NAMALWA (cell line): ENCODE data around the gene CH25H.

Source experiments
- DNase-seq: peaks from one replicate; pipeline ENCODE4 v3.0.0-alpha.2; 2015; ENCODE audit warnings: low spot score

Gene CH25H

DNA sequence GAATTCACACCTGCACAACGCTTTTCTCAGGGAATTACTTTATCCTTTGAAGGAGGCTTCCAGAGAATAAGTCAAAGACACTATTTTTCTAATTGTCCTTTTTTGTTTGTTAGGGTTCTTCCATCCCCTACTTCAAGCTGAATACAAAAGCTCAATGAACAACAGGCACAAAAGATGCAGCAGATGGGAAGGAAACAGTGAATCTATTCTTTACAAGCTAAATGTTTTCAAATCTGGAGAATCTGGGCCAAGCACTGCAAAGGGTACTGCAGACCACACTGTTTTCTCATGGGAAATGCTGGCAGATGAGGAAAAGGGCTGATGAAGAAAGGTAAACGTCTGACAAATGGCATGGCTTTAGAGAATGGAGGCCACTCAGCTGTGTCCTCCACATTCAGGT lies 25.9 kb upstream of the CH25H start:
- no peak for DNase-seq

DNA sequence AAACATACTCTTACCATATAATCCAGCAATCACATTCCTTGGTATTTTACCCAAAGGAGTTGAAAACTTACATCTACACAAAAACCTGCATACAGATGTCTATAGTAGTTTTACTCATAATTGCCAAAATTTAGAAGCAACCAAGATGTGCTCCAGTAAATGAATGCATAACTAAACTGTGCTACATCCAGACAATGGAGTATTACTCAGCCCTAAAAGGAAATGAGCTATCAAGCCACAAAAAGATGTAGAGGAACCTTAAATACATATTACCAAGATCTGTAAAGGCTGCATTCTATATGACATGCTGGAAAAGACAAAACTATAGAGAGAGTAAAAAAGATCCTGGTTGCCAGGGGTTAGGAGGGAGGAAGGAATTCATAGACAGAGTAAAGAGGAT lies 21.8 kb upstream of the CH25H start:
- DNase-seq, result no peak

DNA sequence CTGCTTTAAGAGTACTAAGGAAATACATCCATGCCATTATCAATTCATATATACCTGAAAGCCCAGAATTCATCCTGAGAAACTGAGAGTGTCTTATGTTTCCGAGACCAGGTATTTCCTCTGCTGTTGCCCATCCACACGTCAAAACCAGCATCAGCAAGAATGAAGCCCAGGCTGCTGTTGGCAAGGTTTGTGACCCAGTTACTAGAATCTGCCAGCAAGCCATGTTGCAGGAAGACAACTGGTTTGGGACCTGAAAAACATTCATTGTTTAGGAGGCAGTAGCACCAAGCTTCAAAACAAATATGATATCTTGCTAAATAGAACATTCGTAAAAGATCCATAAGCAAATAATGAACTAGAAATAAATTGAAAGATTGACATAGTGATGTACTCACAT lies 21.0 kb upstream of the CH25H start:
- no peak for DNase-seq

DNA sequence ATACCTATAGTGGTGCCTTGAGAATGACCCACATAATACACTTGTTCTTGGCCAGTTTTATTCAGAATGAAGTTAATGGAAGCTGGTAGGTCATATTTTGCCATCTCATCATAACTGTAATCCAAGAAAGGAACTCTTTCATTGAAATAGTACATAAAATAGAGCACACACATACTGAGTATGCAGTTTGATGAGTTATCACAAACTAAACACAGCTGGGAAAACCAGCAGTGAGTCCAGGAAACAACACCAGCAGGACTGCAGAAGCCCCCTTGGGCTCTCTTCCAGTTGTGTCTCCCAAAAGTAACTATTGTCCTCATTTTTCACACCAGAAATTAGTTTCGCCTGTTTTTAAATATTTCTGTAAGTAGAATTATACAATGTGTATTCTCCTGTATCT lies 19.8 kb upstream of the CH25H start:
- DNase-seq, result no peak

DNA sequence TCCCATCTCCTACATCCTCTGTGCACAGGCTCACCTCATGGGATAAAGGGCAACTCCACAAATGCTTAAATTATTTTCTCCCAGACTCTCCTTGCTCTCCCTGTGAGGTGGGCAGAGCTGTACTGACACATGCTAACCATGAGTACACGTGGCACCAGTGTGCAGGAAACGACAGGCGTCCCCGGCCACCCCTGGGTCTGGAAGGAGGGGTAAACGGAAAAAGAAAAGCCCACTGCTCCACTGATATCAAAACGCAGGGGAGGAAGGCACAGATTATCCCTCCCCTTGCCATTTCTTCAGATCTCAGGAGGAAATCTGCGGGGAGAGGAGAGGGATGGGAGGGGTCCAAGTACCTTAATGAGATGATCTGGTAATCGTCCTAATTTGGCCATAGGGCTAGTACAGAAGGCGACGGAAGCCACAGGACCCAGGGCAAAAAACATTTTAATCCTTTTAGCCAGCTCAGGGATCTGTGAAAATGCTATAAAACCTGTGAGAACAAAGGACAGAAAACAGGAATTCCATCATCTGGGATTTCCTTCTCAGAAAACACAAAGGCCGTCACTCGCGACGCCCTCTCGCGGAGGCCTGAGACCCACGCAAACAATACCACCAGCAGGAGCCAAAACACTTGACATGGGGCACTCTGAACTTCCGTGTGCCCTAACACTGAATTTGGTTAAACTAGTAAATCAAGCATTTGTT lies 17.8 kb upstream of the CH25H start:
- no peak for DNase-seq

DNA sequence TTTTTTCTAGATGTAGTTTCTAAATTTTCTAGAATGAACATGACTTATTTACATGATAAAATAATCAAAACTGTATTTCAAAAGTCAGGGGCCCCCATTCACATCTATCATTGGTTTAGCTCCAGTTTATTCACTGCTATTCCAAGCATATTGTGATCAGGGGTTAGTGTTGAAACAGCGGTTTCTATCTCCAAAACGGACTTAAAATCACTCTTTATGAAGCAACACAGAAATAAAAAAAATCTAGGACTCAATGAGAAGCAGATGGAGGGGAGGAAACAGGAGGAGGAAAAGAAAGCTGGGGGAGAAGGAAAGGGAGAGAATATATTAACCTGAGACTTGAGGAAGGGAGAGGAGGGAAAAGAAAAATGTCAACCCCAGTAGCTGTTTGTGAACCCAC lies 14.8 kb upstream of the CH25H start:
- no peak for DNase-seq

DNA sequence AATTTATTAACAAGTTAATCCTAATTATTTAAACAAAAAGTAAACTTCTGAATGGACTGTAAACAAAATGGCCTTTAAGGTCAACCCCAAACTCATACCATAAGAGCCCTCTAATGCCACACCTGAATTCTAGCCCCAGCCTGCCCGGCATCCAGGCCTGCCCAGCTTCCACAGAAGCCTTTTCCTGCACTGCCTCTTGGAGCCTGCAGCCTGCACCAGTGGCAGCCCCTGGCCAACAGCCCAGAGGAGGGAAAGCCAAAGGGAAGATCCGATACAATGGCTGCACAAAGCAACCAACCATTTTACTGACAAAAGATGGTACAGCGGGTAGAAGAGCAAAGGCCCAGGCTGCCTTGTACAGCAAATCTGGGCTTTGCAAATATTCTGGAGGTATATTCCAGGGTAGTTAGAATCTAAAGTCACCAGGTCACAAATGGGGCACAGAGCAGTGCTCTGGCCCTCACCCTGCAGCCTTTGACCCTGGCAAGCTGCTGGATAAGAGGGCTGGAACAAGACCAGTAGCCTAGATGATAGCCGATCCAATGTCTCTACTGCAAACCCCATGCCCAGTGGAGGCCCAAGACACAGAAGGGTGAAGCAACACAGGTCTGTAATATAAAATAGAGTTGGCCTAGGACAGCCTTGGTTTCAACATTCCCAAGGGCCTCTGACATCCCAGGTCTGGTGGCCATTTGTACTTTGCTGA lies 12.5 kb upstream of the CH25H start:
- no peak for DNase-seq

DNA sequence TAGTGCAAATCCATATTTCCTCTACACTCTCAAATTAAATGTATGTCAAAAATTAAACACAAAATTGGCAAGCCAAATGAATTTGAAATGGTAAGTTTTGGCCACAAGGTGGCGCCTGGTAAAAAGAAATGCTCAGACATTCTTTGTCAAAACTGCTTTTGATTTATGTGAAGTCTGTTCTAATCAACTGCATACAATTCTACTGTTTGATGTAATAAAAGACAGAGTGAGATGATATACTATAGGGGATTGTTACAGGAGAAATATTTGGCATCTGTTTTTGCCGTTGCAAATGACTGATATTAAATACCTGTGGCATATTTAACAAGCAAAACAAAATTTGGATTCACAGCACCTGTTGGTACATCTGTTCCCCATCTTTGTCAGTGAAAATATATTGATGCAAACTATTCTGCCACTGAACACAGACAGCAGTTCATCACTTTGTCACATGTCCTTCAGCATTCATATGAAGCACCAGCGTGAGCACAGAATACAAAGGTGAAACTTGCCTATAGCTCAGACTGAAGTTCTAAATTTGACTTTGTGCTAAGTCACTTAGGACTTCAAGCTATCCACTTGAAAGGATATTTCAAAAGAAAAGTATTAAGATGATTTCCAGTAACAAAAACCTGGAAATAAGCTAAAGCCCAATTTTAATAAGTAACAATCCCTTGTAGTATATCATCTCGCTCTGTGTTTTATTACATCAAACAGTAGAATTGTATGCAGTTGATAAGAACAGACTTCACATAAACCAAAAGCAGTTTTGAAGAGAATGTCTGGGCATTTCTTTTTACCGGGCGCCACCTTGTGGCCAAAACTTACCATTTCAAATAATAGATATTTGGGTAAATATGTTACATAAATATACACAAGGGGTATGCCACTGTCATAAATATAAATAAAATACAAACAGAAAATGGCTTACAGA lies 10.2 kb upstream of the CH25H start:
- peak; percentile 87 for DNase-seq

DNA sequence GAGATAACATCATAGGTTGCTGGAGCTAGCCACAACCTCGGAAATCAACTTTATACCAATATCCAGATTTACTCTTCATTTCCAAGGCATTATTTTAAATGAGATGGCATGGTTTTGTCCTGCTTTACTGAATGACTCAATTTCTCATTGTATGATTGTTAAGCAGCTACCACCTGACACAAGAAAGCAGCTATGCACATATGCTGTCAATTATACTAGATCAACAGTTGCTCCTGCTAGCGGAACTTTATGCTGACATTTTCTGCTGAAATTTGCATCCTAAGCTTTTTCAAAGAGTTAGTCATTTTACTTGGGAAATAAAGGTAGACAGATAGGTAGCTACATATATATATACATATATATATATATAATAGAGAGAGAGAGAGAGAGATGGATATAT lies 8.9 kb upstream of the CH25H start:
- no peak for DNase-seq

DNA sequence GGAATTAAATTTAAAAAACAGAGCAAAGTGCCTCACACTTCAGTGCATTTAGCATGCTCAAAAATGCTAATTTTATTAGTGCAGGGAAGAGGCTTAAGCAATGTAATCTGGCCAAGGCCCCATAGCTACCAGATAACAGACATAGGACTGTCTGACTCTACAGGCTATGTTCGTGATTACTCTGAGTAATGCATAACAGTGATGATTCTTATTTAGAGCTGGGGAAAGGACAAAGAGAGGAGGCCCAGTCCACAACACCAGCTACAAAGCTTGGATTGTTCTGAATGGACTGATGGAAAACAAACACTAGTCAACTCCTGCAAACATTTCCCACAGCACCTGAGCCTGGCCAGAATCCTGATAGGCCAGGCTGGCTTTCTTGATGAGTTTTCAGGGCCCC lies 8.4 kb upstream of the CH25H start:
- no peak for DNase-seq

DNA sequence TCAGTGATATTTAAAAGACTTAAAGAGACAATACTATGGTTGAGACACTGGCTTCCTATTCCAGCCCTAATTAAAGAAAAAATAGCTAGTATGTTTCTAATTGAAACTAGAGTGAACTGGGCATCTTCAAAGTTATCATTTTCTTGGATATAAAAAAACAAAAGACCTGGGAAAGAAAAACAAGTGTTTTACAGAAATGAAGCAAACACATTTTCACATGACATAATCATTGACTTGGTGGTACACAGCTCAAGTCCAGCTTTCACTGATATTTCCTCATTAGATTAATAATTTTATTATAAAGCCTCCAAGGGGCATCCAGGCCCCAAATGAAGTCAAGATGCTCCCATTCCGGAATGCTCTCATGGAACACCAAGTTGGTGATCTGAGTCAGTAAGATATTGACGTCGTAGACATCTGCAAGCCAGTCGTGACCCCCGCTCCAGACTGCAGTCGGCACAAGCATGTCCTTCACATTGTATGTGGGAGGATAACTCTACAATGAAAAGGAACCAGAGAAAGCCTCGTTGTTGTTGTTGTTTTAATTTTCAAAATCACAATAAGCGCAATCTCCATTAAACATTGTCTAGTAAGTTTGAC lies 7.5 kb upstream of the CH25H start:
- no peak for DNase-seq

DNA sequence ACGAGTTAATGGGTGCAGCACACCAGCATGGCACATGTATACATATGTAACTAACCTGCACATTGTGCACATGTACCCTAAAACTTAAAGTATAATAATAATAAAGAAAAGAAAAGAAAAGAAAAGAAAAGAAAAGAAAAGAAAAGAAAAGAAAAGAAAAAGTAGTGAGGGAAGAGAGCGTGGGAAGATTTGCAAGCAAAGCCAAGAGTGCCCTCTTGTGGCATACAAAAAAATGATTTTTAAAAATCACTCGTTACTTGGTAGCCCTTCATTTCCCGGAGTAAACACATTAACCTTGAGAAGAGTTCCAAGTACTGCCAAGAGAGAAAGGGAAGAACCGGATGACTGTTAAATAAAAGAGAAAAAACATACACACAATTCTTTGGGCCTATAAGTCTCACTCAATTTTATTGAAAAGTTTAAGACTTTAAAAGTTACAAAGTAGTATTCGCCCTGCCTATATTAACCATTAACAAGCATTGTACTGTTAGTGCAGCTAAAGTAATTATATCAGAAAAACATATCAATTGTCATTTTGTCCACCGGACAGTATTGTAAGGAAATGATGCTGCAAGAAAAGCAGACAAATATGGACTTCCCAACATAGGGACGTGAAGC lies 6.2 kb upstream of the CH25H start:
- DNase-seq, result peak; percentile 61

DNA sequence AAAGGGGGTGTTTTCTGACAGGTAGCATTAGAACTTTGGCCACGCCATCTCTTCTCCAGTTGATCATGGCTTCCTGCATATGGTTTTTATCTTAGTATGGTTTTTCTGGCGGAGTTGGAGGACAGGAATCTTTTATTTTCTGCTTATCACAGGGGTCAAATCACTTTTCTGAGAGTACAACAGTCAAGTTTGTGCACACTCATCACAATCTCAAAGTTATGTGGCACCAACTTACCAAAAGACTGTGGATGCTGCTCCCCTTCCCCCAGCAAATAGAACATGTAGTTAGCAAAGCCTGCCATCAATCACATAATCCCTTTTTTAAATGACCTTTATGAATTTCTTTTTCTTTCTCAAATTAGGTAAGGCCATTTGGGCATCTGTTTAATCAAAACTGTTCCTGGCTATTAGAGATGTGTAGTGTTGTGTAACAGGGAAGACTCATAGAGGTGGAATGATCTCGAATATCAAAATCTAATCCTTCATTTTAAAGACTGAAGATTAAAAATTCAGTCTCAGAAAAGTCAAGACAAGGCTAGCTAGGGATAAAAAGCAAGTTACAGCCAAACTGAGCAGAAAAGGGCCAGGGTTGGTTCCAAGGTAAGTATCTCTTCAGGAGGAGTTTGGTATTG lies 3.8 kb upstream of the CH25H start:
- DNase-seq, result no peak

DNA sequence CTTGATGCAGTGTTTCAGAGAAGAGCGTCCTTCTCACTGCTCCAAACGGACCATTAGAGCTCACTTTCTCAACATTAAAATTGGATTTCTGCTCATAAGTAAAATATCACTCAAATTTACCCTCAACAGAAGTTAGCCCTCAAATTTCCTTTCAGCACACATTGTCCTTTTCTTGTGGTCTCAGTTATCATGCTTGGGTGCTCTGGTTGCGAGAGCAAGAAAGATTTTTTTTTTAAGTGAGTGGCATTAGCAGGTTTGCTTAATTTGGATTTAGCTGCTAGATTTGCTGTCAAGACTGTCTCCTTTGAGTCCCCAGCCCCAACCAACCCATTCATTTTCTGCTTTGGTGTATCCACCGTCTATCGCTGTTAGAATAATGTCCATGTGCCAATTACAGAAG lies 2.6 kb upstream of the CH25H start:
- no peak for DNase-seq

DNA sequence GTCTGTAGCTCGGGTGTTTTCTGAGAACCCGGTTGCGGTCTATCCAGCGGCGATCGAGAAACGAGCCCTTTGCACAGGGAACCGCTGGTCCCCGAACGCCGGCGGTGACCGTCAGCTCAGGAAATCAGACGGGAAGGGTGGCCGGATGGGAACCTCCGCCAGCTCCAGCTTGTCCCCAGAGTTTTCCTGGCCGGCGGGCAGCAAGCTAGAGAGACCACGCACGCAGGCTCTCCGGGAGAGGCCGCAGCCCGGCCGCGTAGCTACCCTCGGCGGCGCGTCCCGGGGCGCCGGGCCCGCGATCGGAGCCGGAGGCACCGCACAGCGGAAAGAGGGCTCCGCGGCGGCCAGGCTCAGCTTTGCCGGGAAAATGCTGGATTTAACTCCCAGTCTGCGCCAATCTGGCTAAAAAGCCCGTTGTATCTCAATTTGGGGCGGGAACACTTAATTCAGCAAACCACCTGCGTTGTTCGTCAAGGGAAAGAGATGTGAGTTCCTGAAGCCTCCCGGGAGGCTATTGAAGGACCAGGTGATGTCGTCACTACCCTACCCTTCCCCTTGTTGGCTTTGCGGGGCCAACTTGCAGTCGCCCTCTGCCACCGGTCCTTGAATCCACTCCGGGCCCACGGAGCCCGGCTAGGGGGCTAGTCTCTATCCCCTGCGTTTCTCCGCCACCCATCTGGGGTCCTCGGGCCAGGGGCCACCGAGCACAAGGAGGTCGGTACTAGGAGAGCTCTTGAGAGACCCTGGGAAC lies 859 bp upstream of the CH25H start:
- DNase-seq, result no peak

DNA sequence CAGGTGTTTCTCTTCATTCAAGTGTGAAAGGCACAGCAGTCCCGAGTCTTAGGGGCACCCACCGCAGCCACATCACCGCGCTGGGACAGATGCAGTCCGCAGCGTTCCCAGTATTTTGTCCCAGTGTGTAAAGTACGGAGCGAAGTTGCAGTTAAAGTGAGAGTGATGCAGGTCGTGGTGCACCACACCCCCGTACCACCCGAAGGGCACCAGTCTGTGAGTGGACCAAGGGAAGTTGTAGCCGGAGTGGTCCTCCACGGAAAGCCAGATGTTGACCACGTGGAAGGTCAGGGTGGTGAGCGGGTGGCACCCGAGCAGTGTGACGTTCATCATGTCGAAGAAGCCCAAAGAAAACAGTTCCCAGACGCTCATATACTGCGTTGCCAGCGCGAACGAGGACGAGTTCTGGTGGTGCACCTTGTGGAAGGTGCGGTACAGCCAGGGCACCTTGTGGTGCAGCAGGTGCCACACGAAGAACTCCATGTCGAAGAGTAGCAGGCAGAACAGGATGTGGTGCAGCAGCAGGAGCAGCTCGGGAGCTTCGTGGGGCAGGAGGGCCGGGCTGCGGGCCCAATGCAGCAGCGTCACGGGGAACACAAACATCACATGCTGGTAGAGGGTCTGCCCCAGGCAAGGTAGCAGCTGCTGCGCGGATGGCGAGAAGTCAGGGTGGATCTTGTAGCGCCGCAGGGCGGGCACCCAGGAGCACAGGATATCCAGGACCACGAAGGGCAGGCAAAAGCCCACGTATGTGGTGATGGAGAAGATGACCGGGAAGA lies 526 bp downstream of the CH25H start:
- no peak for DNase-seq

DNA sequence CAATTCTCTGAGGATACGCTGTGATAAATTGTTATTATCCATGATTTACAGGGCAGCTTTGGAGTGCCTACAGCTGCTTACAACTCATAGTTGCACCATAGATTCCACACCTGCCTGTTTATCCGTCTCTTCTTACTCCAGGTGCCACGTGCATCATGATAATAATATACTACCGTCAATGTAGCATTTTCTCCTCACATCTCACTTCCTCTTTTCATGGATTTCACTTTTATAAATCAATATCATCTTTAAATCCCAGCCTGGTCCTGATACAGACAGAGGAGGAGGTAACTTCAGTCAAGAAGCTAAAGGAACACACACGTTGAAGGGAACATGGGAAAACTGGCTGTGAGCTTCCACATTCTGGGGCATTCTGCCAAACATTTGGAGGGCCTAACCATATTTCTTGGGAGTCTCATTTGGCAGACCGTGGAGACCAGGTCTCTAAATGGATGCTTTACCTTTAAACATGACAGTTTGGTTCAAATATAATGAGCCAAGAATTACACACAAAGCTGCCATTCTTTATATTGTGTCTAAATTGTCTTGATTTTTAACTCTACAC lies 2.4 kb downstream of the CH25H start:
- peak; percentile 6 for DNase-seq

DNA sequence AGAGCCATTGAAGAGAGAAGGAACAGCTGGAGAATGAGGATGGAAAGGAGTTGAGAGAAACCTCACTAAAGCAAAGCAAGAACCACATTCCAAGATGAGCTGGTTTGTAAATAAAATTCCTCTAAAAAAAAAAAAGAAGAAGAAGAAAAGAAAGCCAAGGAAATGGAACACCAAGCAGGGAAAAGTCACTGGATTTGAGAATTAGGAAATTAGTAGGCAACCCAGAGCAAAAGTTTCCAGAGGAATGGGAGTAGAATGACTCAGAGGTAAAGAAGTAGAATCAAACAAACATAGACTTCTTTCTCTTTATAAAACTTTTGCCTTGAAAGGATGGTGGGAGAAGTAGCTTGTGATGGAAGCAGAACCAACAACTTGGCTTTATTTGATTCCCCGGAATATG lies 3.9 kb downstream of the CH25H start:
- DNase-seq, result no peak

DNA sequence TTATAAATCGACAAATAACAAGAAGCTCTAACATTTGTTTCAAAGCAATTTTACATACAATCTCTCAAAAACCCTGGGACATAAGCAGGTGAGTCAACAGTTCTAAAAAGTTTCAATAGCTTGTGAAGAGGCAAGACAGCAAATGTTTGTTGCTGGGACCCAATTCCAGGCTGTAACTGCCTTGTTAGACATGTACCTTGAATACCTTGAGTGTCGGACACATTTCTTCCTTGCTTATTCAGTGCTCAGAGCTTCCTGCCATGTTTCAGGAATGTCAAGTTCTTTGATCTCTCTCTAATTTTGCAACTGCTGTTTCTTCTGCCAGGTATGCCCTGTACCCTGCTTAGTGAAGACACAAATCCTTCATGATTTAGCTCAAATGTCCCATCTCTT lies 5.1 kb downstream of the CH25H start:
- no peak for DNase-seq
